Large intestine (tissue), 3 donors: ENCODE measurements around the gene DLGAP1. TPM values are rescaled to one million over a fixed set of nuclear protein-coding genes. Genes with fewer than 3 reads are reported as not detected.
"Not testable (repeated sequence)": the region's sequence is repeated elsewhere in the genome, so short reads cannot be mapped to it uniquely, and the experiment has no call there.

Experiments used
- DNase-seq, 2 donors: peaks; one replicate each; pipeline versions ENCODE4 v3.0.0 to v3.0.0-alpha.2; 2013
- H3K27ac ChIP-seq: one replicate; pipeline ENCODE4 v1.5.1; 2013; ENCODE audit warnings: low read length
- H3K27me3 ChIP-seq: 2 replicates; pipeline ENCODE4 v1.6.1; 2013; ENCODE audit warnings: low read length; ENCODE audit not compliant: control insufficient read depth, insufficient read depth
- H3K36me3 ChIP-seq: 2 replicates; pipeline ENCODE4 v1.6.1; 2013; ENCODE audit warnings: low read length; ENCODE audit not compliant: control insufficient read depth, insufficient read depth
- H3K4me1 ChIP-seq: one replicate; pipeline ENCODE4 v1.6.1; 2013; ENCODE audit warnings: low read length; ENCODE audit not compliant: control insufficient read depth, insufficient read depth
- H3K4me3 ChIP-seq: one replicate; pipeline ENCODE4 v1.5.1; 2013; ENCODE audit warnings: low read length
- H3K9me3 ChIP-seq: one replicate; pipeline ENCODE4 v1.6.1; 2013; ENCODE audit warnings: mild to moderate bottlenecking, low read depth, low read length, moderate library complexity; ENCODE audit not compliant: control insufficient read depth
- WGBS: methylation state at CpG from one replicate; pipeline ENCODE4 v1.1.5; 2013; ENCODE audit warnings: low lambda C conversion rate; ENCODE audit not compliant: insufficient coverage; 5-methylcytosine and 5-hydroxymethylcytosine counted together
- polyA plus RNA-seq: library from polyadenylated mRNA; unstranded; fragments of 120-200 nt; gene quantifications from one replicate; pipeline ENCODE4 v1.2.1, GENCODE V29; 2013

The DLGAP1 gene
- polyA plus RNA-seq, 1 donor, result 0.69 TPM

- no CpG with 5 or more reads among the region's 15 CpGs for WGBS
- Histone ChIP-seq H3K4me3 (no peak overlapping the region), H3K4me1 (no peaks in the 10 kb centered on the region), H3K36me3 (no peaks in the 10 kb centered on the region), H3K9me3 (no peaks in the 10 kb centered on the region), H3K27ac (no peak overlapping the region), H3K27me3 (peaks cover 3% of the 10 kb centered on the region)
- DNase-seq, result no peak
Measured at GRCh38 chr18:4352746-4353551, 102.2 kb downstream of the DLGAP1 start.

GRCh38 chr18:4351005-4351404 lies 104.1 kb downstream of the DLGAP1 start:
- 80% methylated on average over 1 of the region's 2 CpGs for WGBS
- Histone ChIP-seq H3K4me3 (no peak overlapping the region), H3K4me1 (no peaks in the 10 kb centered on the region), H3K27me3 (peaks cover 3% of the 10 kb centered on the region), H3K27ac (no peak overlapping the region), H3K36me3 (no peaks in the 10 kb centered on the region), H3K9me3 (no peaks in the 10 kb centered on the region)
- no peak for DNase-seq

- 80% methylated on average over 1 of the region's 1 CpG for WGBS
- H3K36me3 ChIP-seq, result no peaks in the 10 kb centered on the region
- no peak for DNase-seq
- no peaks in the 10 kb centered on the region for H3K27me3 ChIP-seq
- no peak overlapping the region for H3K27ac ChIP-seq
- no peaks in the 10 kb centered on the region for H3K9me3 ChIP-seq
- H3K4me1 ChIP-seq, result no peaks in the 10 kb centered on the region
- H3K4me3 ChIP-seq, result no peak overlapping the region
Measured at GRCh38 chr18:4335386-4335785, 119.7 kb downstream of the DLGAP1 start.

- no peak for DNase-seq
- H3K27me3 ChIP-seq, result no peaks in the 10 kb centered on the region
- H3K4me3 ChIP-seq, result no peak overlapping the region
- no CpG with 5 or more reads among the region's 5 CpGs for WGBS
- no peaks in the 10 kb centered on the region for H3K9me3 ChIP-seq
- no peaks in the 10 kb centered on the region for H3K4me1 ChIP-seq
- no peak overlapping the region for H3K27ac ChIP-seq
- H3K36me3 ChIP-seq, result no peaks in the 10 kb centered on the region
Measured at GRCh38 chr18:4333043-4333442, 122.1 kb downstream of the DLGAP1 start.

GRCh38 chr18:4319738-4320677 lies 135.1 kb downstream of the DLGAP1 start:
- Histone ChIP-seq H3K36me3 (no peaks in the 10 kb centered on the region), H3K27ac (no peak overlapping the region), H3K4me3 (no peak overlapping the region), H3K4me1 (no peaks in the 10 kb centered on the region), H3K27me3 (no peaks in the 10 kb centered on the region), H3K9me3 (no peaks in the 10 kb centered on the region)
- no peak for DNase-seq
- WGBS, result no CpG with 5 or more reads among the region's 3 CpGs

- DNase-seq, result no peak
- Histone ChIP-seq H3K4me1 (no peaks in the 10 kb centered on the region), H3K36me3 (no peaks in the 10 kb centered on the region), H3K9me3 (no peaks in the 10 kb centered on the region), H3K27me3 (no peaks in the 10 kb centered on the region), H3K27ac (no peak overlapping the region), H3K4me3 (no peak overlapping the region)
- WGBS, result 86% methylated on average over 2 of the region's 5 CpGs
Measured at GRCh38 chr18:4318311-4318710, 136.8 kb downstream of the DLGAP1 start.

GRCh38 chr18:4311945-4312344 lies 143.2 kb downstream of the DLGAP1 start:
- DNase-seq, H3K27me3 ChIP-seq, H3K4me3 ChIP-seq, H3K9me3 ChIP-seq, H3K27ac ChIP-seq, H3K36me3 ChIP-seq, H3K4me1 ChIP-seq: not testable (repeated sequence)
- no CpG with 5 or more reads among the region's 4 CpGs for WGBS

- Histone ChIP-seq H3K4me1 (no peaks in the 10 kb centered on the region), H3K27me3 (no peaks in the 10 kb centered on the region), H3K36me3 (no peaks in the 10 kb centered on the region), H3K4me3 (no peak overlapping the region), H3K27ac (no peak overlapping the region), H3K9me3 (no peaks in the 10 kb centered on the region)
- peak in 1 of 2 donors; percentile 8 for DNase-seq
- WGBS, result no CpG with 5 or more reads among the region's 1 CpG
Measured at GRCh38 chr18:4311136-4311535, 144.0 kb downstream of the DLGAP1 start.

- H3K4me3 ChIP-seq, result no peak overlapping the region
- WGBS, result 100% methylated on average over 3 of the region's 5 CpGs
- DNase-seq, result no peak
- H3K27ac ChIP-seq, result no peak overlapping the region
- no peaks in the 10 kb centered on the region for H3K27me3 ChIP-seq
- H3K36me3 ChIP-seq, result no peaks in the 10 kb centered on the region
- H3K4me1 ChIP-seq, result no peaks in the 10 kb centered on the region
- no peaks in the 10 kb centered on the region for H3K9me3 ChIP-seq
Measured at GRCh38 chr18:4309227-4309626, 145.9 kb downstream of the DLGAP1 start.

- 83% methylated on average over 2 of the region's 5 CpGs for WGBS
- no peaks in the 10 kb centered on the region for H3K9me3 ChIP-seq
- no peak for DNase-seq
Measured at GRCh38 chr18:4308576-4308975, 146.5 kb downstream of the DLGAP1 start.

More at GRCh38 chr18:4308576-4308975, 146.5 kb downstream of the DLGAP1 start:
- Histone ChIP-seq H3K4me1 (no peaks in the 10 kb centered on the region), H3K36me3 (no peaks in the 10 kb centered on the region), H3K4me3 (no peak overlapping the region), H3K27me3 (no peaks in the 10 kb centered on the region), H3K27ac (no peak overlapping the region)
